Measurements from ENCODE around the gene LCE1E.

LCE1E gene, protein sequence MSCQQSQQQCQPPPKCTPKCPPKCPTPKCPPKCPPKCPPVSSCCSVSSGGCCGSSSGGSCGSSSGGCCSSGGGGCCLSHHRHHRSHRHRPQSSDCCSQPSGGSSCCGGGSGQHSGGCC
- 0 reads per million in 4 donors for total RNA-seq

DNA sequence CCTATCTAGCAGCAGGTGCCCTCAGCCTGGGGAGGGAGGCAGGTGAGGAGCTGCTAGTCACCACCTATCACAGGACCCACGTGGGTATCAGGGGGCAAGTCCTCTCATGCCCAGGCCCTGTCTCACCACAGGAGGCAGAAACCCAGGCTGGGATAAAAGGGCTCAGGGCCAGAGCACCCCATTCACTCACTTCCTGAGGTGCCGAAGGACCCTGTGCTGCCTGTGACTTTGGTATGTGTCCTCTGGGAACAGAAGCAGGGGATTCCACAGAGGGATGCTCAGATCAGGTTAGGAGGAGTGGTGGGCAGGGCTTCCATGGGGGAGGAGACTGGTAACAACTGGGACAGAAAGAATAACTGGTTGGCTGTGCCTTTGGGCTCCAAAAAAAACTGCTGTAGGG lies at the start of gene LCE1E:
Gene LCE1E, plus strand, starts transcription at position 181 of the 400 bp plus-strand sequence. CDS start 1,043 bp downstream, outside the sequence.
- DNase-seq = no peak

DNA sequence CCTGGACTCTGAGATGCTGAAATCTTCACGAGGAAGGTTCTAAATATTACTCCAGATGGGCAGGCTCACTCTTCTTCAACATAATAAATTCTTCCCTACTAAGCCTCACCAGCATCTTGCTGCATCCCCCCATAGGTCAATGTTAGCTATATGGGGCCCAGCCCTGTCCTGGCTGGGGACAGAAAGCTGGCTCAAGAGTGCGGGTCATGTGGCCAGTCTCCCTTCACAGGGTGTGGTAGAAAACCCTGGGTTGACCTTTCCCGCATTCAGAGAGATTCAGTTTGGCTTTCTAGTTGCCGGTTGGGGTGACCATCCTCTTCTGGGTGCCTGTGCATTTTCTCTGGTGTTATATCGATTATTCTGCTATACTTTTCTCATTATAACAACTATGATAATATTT lies 48.1 kb upstream of the LCE1E start:
- DNase-seq = no peak

DNA sequence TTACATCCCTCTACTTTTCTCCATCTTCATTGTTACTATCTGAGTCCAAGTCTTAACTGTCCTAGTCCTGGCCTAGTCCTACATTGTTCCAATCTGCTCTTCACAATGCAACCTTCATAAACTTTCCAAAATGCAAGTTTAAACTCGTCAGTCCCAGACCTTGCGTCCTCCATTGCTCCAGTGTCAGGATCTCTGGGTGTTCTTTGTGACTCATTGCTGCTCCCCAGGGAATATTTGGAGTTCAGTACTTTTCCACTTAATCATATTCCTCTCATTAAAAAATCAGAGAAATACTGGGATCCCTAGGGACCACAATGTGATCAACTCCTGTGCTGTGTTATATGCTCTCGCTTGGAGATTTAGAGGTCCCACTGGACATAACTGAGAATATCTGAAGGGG lies 46.2 kb upstream of the LCE1E start:
- DNase-seq = no peak

DNA sequence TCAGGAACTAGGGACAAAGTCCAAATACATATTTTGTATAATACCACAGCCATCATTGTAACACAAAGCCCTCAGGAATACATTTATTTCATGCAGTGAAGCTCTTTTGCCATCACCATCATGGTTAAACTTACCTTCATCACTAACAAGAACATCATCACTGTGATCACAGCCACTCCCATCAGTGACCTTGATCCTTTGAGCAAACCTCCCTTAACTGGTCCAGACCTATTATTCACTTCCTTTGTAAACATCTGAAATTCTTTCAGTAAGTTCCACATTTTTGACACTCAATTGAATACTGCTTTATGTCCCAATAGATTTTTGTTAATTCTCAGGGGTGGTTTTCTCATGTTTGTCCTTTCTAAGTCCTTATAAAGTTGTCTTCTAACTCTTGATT lies 44.4 kb upstream of the LCE1E start:
- no peak for DNase-seq

DNA sequence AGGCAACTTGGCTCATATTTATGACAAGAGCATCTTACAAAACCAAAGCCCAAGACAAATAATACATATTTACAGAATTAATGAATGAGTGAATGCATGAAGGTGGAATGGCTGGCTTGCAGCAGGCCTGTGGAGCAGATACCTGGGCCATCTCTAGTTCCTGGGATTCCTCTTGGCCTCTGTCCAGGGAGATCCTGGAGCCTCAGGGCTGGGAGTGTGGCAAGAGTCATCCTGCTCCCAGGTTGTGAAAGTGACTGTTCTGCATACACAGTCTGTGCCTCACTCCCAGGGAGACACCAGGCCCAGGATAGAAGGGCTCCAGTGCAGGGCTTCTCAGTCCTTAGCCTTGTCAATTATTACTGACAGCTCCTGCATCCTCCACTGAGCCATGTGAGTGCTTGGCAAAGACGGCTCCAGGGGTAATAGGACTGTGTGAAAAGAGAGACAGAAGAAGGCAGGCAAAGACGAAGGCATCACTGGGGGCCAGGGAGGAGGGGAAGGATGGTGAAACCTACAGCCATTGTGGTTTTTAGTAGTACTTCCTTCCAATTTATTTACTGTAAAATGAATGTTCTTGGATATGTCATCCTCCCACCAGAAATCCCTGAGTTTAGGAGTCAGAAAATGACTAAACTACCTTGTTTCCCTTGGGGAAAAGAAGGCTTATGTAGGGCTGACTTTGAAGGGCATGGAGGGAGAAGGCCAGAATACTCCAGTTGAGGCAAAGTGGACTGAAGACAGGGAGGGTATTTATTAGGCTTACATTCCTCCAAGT lies 42.5 kb upstream of the LCE1E start:
- no peak for DNase-seq

DNA sequence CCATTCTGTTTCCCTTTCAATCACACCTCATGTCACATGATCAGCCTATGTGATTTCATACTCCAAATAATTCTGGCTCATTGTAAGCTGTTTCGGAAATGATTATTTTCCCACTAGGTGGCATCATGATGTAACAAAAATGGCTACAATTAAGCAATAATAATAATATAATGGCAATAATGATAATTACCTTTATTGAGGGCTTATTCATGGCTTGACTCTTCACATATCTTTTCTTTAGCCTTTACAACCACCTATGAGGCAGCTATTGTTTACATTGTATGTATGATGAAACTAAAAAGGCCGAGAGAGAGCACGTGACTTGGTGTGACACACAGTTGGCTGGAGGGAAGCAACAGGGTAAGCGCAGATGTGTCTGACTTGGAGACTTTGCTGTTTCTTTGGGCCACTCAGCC lies 40.8 kb upstream of the LCE1E start:
- no peak for DNase-seq

DNA sequence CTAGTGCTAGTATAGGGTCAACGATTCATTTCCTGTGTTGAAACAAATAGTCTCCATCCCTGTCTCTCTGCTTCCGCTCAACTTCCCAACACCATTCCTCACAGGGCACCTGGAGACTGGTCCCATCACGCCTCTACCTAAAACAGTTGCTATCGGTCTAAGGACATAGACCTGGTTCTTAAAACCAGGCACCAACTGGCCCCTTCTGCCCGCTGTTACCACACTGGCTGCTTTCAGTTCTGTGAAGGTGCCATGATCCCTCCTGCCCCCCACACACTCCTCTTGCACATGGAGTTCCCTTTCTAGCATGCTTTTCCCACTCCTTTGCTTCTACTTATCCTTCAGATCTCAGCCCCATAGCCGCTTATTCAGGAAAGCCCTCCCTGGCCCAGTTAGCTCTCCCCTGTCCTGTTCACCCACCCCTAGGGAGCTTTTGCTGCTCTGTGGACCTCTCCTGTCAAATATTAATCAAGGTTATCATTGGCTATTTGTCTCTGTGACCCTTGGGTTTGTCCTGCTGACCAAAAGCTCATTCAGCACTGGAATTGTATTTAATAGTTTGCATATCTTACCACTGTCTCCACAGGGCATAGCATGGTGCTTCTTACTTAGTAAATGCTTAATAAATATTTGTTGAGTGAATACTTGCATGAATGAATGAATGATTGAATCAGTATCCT lies 40.2 kb upstream of the LCE1E start:
- no peak for DNase-seq

DNA sequence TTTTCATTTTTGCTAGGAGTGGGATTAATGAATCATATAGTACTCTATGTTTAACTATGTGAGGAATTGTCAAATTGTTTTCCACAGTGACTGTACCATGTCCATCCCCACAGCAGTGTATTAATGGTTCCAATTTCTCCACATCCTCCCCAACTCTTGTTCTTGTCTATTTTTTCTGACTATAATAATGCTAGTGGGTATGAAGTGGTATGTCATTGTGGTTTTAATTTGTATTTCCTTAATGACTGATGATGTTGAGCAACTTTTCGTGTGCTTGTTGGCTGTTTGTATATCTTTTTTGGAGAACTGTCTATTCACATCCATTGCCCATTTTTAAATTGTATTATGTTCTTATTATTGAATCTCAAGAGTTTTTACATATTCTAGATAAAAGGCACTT lies 38.2 kb upstream of the LCE1E start:
- no peak for DNase-seq

DNA sequence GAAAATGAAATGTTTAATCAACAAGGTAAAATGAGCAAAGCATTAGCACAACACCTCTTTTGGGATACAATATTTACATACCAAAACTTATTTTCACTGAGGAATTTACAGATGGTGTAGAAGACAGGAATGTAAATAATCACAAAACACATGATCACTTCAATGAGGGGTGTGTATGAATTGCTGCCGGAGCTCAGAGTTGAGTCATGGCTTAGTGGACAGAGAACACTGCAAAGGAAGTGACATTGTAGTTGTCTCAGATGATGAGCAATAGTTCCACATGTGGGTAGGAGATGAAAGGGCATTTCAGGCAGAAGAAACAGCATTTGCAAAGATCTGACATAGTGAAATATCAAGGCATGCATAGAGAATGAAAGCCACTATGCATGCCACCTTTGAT lies 33.8 kb upstream of the LCE1E start:
- DNase-seq = peak in 1 of 5 donors; percentile 2

DNA sequence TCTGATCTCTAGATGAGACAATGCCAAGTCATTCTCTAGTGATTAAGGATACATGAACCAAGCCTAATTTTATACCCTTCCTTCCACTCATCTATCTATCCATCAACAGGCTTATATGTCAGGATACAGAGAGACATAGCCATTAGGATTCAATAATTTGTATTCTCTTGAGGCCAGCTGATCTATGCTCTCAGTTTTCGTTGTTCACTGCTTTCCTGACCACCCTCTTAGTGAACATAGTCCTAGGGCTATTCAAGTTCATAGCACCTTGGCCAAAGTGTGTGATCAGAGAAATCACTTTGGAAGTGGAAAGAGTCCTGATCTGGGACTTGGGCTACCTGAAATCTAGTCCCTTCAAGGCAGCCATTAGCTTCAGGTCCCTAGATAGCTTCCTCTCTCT lies 32.5 kb upstream of the LCE1E start:
- no peak for DNase-seq

DNA sequence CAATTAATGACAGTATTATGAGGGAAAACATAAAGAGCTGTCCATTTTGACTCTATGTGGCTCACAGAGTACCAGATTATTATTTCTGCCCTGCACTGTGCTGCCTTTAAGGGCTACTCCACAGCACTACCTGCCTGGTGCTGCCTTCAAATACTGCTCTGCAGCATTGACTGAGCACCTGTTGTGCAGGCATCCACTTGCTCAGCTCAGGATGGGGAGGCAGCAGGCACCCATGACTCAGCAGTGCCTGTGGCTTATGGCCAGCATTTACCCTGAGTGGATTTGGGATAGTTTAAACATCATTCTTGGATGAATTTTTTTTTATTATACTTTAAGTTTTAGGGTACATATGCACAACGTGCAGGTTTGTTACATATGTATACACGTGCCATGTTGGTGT lies 29.2 kb upstream of the LCE1E start:
- DNase-seq = no peak

DNA sequence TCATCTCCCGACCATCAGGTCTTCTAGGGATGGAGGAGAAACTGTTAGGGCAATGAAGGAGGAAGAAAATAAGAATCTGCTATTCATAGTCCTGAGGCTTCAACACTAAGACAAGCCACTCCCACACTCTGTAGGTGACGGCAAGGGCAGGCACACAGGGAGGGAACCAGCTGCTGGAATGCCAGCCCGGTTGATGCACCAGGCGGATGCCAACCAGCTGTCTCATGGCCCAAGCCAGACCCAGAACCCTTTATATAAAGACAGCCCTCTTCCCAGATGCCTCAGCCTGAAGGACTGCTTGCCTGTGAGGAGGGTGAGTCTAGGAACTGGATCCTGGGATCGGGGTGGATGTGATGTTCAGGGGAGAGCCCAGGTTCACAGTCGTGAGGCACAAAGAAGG lies 28.3 kb upstream of the LCE1E start, which contains the start of gene KPRP:
Gene KPRP, plus strand, starts transcription at position 279 of the 400 bp plus-strand sequence. CDS start 1,564 bp downstream, outside the sequence.
- DNase-seq = no peak

DNA sequence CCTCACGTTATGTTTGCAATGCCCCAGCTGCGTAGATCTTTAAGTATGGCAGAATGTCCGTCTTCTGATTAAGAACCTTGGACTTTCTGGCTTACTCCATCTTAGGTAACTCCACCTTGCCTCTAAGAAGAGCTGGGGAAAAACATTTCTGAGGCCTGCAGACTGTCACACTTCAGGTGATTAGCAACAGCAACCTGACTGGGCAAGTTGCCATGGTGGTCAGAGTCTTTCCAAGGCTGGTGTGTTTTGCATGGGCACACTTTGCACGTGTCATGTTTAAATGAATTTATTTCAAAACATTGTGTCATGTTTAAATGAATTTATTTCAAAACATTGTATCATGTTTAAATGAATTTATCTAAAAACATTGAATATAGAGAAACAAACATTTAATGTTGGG lies 27.4 kb upstream of the LCE1E start:
- DNase-seq = no peak

DNA sequence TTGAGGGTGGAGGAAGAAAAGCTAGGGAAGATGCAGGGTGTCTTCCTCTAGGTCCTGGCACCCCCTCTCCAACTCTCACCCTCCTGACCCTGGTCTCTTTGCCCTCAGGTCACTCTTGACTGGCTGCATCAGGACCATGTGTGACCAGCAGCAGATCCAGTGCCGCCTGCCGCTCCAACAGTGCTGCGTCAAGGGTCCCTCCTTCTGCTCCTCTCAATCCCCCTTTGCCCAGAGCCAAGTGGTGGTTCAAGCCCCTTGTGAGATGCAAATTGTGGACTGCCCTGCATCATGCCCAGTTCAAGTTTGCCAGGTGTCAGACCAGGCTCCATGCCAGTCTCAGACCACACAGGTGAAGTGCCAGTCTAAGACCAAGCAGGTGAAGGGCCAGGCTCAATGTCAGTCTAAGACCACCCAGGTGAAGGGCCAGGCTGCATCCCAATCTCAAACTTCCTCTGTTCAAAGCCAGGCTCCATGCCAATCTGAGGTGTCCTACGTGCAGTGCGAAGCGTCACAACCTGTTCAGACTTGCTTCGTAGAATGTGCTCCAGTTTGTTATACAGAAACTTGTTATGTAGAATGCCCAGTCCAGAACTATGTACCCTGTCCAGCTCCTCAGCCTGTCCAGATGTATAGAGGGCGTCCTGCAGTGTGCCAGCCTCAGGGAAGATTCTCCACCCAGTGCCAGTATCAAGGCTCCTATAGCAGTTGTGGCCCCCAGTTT lies 26.4 kb upstream of the LCE1E start:
- no peak for DNase-seq

DNA sequence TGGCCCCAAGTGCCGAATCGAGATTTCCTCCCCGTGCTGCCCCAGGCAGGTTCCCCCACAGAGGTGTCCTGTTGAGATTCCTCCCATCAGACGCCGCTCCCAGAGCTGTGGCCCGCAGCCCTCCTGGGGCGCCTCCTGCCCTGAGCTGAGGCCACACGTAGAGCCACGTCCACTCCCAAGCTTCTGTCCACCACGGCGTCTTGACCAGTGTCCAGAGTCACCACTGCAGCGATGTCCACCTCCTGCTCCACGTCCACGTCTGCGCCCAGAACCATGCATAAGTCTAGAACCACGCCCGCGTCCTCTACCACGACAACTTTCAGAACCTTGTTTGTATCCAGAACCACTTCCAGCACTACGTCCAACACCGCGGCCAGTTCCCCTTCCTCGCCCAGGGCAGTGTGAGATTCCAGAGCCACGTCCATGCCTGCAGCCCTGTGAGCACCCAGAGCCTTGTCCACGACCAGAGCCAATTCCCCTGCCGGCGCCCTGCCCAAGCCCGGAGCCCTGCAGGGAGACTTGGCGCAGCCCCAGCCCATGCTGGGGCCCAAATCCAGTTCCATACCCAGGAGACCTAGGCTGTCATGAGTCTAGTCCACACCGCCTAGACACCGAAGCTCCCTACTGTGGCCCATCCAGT lies 25.4 kb upstream of the LCE1E start:
- DNase-seq = no peak

DNA sequence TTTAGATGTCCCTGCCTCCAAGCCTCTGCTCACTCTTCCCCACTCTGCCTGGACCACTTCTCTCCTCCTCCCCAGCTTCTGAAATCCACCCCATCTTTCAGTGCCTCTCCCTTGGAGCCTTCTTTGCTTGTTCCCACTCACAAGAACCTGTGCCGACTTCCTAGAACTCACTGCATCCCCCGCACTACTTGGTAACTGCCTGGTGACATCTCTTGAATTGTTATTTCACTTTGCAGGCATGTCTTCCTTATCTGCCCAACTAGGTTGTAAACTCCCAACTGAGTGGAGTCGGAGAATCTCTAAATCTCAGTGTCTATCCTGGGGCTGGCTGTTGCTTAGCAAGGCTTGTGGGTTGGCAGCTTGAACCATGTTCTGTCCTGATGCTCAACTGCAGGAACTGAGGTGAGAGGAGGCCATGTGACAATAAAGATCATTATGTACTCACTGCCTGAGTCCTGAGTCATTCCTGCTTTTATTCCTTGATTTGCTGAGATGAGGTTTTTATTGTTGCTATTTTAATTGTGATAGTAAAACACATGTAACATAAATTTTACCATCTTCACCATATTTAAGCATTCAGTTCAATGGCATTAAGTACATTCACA lies 24.3 kb upstream of the LCE1E start:
- no peak for DNase-seq

DNA sequence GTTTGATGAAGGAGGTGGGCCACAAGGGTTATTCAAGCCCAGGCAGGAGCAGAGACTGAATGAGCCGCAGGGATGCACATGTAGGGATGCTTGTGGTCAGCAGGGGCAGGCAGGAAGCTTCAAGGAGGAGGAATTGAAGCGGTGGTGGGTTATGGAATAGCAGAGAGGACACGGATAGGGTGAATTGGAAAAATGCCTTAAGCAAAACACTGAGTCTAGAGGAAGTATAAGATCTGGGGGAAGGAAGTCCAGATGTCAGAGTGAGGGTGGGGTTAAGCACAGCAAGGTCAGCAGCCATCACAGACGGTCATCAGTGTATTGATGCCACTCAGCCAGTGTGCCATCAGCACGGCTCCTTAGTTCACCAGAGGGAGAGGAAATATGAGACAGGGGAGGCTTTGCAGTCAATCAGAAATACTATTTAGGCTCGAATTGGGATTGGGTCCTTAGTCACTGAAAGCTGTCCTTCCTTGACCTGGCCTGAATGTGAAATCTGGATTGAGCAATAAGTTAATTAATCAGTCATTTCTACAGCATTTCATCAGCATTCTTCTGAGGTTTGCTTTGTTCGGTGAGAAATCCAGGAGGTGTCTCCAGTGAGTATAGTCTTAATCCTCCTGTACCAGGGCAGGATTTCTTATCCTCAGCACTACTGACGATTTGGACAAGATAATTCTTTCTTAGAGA lies 17.1 kb upstream of the LCE1E start:
- DNase-seq = no peak

DNA sequence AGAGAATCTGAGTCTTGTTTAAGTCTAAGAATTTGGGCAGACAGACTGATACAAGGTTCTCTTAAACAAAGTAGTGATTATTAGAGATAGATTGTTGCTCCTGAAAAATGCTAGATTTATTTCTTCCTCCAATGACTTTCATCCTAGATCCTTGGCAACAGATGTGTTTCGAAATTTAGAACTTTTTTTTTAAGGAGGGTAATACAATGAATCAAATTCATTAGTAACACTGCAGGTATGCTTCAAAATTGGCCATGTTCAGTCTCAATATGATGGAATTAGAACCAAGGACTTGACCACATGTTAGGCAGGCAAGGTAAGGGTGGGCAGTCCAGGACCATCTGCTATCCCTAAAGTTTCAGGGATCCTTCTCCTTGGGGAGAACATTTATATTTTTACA lies 15.6 kb upstream of the LCE1E start:
- no peak for DNase-seq

DNA sequence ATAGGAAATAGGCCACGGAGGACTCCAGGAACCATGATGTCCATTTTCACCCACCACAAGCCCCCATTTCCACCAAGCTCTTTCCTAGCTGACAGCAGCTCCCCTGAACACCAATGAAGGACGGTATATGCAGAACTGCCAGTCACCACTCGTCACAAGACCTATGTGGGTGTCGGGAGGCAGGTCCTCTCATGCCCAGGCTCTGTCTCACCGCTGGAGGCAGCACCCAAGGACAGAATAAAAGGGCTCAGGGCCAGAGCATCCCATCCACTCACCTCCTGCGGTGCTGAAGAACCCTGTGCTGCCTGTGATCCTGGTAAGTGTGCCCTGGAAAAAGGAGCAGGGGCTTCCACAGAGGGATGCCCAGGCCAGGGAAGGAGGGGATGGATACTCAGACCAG lies 11.2 kb upstream of the LCE1E start, which contains the start of gene LCE1F:
Gene LCE1F, plus strand, starts transcription at position 266 of the 400 bp plus-strand sequence. CDS start 1,232 bp downstream, outside the sequence.
- DNase-seq = no peak

DNA sequence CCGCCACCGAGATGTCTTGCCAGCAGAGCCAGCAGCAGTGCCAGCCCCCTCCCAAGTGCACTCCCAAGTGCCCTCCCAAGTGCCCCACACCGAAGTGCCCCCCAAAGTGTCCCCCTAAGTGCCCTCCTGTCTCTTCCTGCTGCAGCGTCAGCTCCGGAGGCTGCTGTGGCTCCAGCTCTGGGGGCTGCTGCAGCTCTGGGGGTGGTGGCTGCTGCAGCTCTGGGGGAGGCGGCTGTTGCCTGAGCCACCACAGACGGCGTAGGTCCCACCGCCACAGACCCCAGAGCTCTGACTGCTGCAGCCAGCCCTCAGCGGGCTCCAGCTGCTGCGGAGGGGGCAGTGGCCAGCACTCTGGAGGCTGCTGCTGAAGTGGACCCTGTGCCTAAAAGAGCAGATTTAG lies 9.7 kb upstream of the LCE1E start:
- no peak for DNase-seq

DNA sequence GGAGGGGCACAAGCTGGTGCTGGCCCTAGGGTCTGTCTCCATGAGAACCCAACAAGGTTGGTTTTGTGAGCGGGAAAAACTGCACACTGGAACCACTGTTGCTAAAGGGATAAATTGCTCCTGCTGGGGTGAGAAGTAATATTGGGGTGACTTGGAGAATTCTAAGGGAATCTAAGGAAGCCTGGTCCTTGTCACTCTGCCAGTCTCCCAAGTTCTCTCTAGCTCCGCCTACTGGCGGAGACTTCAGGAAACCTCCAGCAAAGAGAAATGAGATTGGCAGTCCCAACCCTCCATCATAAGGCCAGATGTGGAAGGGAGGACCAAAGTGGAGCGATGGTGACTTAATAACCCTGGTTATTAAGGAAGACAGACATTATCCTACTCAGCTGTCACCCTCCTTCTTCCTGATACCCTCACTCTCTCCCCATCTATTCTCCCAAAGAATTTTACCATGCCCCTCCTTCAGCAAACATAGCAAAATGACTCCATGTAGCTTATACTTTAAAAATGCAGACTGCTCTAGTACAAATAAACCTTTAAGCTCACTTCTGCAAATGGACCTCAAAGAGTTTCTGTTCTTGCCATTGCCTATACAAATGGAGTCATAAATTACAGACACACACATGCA lies 8.4 kb upstream of the LCE1E start:
- DNase-seq = no peak
